ENCODE results near the gene CAPN3. TPM values are rescaled to one million over a fixed set of nuclear protein-coding genes. Genes with fewer than 3 reads are reported as not detected.

Gene CAPN3
- total and polyA plus RNA-seq, 12 donors: 3.3 to 72.9 (median 8.5) TPM

DNA sequence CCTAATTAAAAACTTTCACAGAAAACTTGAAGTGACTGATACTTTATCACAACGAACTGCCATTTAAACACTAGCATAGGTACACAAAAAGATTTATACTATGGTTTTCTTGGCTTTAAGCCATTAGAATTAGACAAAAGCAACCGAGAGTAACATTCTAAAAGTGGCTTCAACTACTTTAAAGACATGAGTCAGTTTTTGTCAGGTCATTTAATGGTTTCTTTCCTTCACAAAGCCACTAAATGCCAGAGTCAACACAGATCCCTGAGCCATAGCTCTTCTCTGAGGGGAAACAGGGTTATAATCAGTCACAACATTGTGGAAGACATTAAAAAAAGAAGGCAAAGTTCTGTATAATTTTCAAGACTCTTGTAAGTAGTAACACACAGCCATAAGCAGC, 54.6 kb downstream of the CAPN3 start:
- peaks cover 0 to 61% of the 10 kb centered on the region in 2 donors for H3K36me3 ChIP-seq (replicated peaks in 1 of 2)
- no peaks in the 10 kb centered on the region for H3K4me1 ChIP-seq (replicated peaks in 1 of 2)
- WGBS, 4 donors: 55 to 63% (median 58%) methylated on average over 2 of the region's 2 CpGs
- TF ChIP-seq, protein P1, sequence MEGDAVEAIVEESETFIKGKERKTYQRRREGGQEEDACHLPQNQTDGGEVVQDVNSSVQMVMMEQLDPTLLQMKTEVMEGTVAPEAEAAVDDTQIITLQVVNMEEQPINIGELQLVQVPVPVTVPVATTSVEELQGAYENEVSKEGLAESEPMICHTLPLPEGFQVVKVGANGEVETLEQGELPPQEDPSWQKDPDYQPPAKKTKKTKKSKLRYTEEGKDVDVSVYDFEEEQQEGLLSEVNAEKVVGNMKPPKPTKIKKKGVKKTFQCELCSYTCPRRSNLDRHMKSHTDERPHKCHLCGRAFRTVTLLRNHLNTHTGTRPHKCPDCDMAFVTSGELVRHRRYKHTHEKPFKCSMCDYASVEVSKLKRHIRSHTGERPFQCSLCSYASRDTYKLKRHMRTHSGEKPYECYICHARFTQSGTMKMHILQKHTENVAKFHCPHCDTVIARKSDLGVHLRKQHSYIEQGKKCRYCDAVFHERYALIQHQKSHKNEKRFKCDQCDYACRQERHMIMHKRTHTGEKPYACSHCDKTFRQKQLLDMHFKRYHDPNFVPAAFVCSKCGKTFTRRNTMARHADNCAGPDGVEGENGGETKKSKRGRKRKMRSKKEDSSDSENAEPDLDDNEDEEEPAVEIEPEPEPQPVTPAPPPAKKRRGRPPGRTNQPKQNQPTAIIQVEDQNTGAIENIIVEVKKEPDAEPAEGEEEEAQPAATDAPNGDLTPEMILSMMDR (IDR thresholded peaks at IDR 0.05): no peak
- no peak for TF ChIP-seq POLR2A (IDR thresholded peaks at IDR 0.05)
- intact Hi-C loops (cut with DNase I): no loop called here
- no peak overlapping the region for H3K4me3 ChIP-seq
- H3K9me3 ChIP-seq (replicated peaks in 1 of 3): no peaks in the 10 kb centered on the region
- DNase-seq: no peak
- no peak overlapping the region for H3K27ac ChIP-seq
- H3K27me3 ChIP-seq: no peaks in the 10 kb centered on the region

DNA sequence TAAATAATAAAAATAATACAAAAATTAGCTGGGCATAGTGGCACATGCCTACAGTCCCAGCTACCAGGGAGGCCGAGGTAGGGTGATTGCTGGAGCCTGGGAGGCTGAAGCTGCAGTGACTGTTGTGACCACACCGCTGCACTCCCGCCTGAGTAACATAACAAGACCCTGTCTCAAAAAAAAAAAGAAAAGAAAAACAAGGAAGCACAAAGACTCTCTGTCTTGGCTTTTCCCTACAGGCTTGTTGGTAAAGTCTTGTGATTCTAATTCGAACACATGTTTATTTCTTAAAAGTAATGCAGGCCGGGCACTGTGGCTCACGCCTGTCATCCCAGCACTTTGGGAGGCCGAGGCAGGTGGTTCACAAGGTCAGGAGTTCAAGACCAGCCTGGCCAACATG, 60.1 kb downstream of the CAPN3 start:
- Histone ChIP-seq H3K4me1 (replicated peaks in 1 of 2) (no peaks in the 10 kb centered on the region), H3K36me3 (replicated peaks in 1 of 2) (peaks cover 0 to 92% of the 10 kb centered on the region in 2 donors), H3K4me3 (no peak overlapping the region), H3K27ac (no peak overlapping the region), H3K27me3 (no peaks in the 10 kb centered on the region), H3K9me3 (replicated peaks in 1 of 3) (no peaks in the 10 kb centered on the region)
- intact Hi-C loops (cut with DNase I): no loop called here
- no peak for DNase-seq
- TF ChIP-seq, protein P1 (IDR thresholded peaks at IDR 0.05): no peak
- TF ChIP-seq POLR2A (IDR thresholded peaks at IDR 0.05): no peak
- WGBS, 4 donors: 84 to 89% (median 86%) methylated on average over 7 of the region's 7 CpGs

DNA sequence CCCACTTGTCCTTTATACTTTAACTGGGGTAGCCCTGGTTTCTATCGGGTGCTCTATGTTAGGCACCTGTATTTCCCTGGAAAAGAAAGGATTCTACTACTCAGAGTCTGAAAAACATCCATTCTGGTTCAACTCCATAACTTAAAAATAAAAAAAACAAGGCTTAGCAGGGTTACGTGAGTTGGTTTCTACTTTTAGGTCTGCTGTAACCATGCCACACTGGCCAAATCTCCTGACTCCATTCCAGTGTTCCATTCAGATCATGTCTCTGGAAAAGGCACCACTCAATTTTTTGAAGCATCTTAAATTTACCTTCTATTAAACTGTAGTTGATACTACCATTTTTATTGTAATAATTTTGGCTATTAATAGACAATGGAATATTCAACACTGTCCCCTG, 62.1 kb downstream of the CAPN3 start:
- 88 to 95% (median 92%) methylated on average over 2 of the region's 2 CpGs for WGBS, 4 donors
- Histone ChIP-seq H3K9me3 (replicated peaks in 1 of 3) (no peaks in the 10 kb centered on the region), H3K36me3 (replicated peaks in 1 of 2) (peaks cover 0 to 92% of the 10 kb centered on the region in 2 donors)

DNA sequence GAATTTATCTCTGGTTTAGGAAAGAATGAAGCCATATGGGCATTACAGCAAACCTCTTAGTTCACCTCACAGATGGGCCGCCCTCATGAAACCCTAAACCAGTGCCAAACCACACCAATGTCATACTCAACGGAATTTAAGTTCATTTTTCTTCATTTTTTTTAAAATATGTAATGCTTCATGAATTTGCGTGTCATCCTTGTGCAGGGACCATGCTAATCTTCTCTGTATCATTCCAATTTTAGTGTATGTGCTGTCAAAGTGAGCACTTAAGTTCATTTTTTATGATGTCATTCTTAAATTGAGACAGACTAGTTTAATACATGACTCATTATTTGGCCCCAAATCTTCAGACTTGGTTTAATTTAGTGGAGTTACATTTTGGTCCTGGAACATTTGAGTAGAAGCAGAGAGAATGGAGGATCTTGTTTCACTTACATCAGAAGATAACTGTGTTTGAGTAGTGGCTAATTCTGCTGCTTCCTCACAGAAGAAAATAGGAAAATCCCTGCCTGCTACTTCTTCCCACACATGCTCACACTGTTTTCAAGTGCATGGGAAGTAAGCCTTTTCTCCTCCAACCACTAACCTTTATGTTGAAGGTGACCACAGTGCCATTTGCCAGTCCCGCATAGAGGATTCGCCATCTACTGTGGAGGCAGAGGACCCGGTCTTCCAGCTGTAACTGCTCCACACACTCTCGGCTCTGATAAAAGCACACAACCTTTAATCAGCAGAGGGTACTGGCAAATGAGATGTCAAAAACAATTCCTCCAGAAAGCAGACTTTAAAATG, 68.3 kb downstream of the CAPN3 start:
- no peaks in the 10 kb centered on the region for H3K9me3 ChIP-seq (replicated peaks in 1 of 3)
- no peak for DNase-seq
- intact Hi-C loops (cut with DNase I): no loop called here
- H3K4me3 ChIP-seq: no peak overlapping the region
- no peaks in the 10 kb centered on the region for H3K27me3 ChIP-seq
- H3K4me1 ChIP-seq (replicated peaks in 1 of 2): no peaks in the 10 kb centered on the region
- no peak overlapping the region for H3K27ac ChIP-seq
- peaks cover 0 to 78% of the 10 kb centered on the region in 2 donors for H3K36me3 ChIP-seq (replicated peaks in 1 of 2)
- WGBS, 4 donors: 91 to 93% (median 92%) methylated on average over 7 of the region's 7 CpGs
- TF ChIP-seq POLR2A (IDR thresholded peaks at IDR 0.05): no peak
- TF ChIP-seq, protein P1 (IDR thresholded peaks at IDR 0.05): no peak

More for the DNA sequence above, 62.1 kb downstream of the CAPN3 start:
- intact Hi-C loops (cut with DNase I): no loop called here
- Histone ChIP-seq H3K27me3 (no peaks in the 10 kb centered on the region), H3K4me1 (replicated peaks in 1 of 2) (no peaks in the 10 kb centered on the region), H3K4me3 (no peak overlapping the region), H3K27ac (no peak overlapping the region)
- DNase-seq: no peak
- TF ChIP-seq POLR2A (IDR thresholded peaks at IDR 0.05): no peak
- TF ChIP-seq, protein P1 (IDR thresholded peaks at IDR 0.05): no peak
